ENCODE data around the gene GJB5. TPM values are rescaled to one million over a fixed set of nuclear protein-coding genes. Genes with fewer than 3 reads are reported as not detected.

Gene GJB5
- total RNA-seq, 4 donors from 2014 or later, result not detected

DNA sequence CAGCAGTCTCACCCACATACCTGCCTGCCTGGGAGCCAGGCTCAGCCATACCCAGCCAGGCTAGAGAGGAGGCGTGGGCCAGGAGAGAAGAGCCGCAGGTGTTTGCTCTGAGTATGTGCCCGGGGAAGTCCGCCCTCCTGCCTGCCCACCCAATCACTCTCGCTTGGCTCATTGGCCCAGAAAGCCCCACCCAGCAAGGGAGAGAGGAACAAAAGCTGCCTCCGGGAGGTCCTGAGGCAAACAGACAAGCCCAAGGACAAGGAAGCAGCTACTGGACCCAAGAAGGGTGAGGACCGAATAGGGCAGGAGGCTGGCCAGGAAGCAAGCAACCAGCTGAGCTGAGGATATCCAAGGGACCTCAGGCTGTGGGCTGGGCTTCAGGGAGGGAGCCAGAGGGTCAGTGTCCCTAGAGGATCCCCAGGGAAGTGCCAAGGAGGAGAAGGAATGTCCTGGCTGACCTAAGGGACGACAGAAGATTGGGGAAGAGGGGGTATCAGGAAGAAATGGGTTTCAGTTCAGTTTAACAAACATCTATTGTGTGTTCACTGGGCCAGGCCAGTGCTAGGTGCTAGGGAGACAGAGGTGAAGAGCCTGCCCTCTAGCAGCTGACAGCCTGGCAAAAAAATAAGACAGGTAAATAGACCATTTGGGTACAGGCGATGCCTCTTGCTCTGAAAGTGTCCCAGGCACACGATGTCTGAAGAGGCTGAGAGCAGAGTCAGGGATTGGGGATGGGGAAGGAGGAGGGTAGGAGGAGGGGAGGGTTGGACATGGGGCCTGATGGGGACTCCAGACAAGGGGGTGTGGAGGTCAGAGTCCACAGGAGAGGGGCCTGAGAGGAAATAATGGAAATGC, 4.9 kb downstream of the GJB5 start, which contains the start of gene GJB4:
Gene GJB4, plus strand, starts transcription at position 238 of the 855 bp plus-strand sequence. CDS start 1,515 bp downstream, outside the sequence.
- intact Hi-C loops (cut with DNase I), result no loop called here
- no peak for DNase-seq (ENCODE audit: extremely low spot score)
- peaks cover 0 to 6% (median 0%) of the 10 kb centered on the region in 4 donors for H3K9me3 ChIP-seq
- no peaks in the 10 kb centered on the region for H3K4me1 ChIP-seq
- 59% methylated on average over 10 of the region's 10 CpGs for WGBS
- no peak within 1 kb of the TSS for H3K4me3 ChIP-seq
- H3K27ac ChIP-seq (replicated peaks in 1 of 4), result no peak within 1 kb of the TSS
- TF ChIP-seq POLR2A (IDR thresholded peaks at IDR 0.05; ENCODE audit: low read depth), result no peak
- no peak for TF ChIP-seq CTCF (IDR thresholded peaks at IDR 0.05)
- no peak for TF ChIP-seq EP300 (IDR thresholded peaks at IDR 0.05)
- TF ChIP-seq POLR2AphosphoS5 (IDR thresholded peaks at IDR 0.05), result no peak
- H3K36me3 ChIP-seq, result no peaks in the 10 kb centered on the region
- H3K27me3 ChIP-seq, result peaks cover 0 to 54% (median 0%) of the 10 kb centered on the region in 4 donors

GRCh38 chr1:34761176-34761761, 6.4 kb downstream of the GJB5 start:
- WGBS, result 96% methylated on average over 31 of the region's 33 CpGs
- intact Hi-C loops (cut with DNase I), result no loop called here
- Histone ChIP-seq H3K27ac (replicated peaks in 1 of 4) (no peak overlapping the region), H3K36me3 (no peaks in the 10 kb centered on the region), H3K9me3 (peaks cover 0 to 6% (median 0%) of the 10 kb centered on the region in 4 donors), H3K4me1 (no peaks in the 10 kb centered on the region), H3K27me3 (peaks cover 0 to 43% (median 0%) of the 10 kb centered on the region in 4 donors), H3K4me3 (no peak overlapping the region)
- DNase-seq (ENCODE audit: extremely low spot score), result no peak
- TF ChIP-seq POLR2AphosphoS5 (IDR thresholded peaks at IDR 0.05) (no peak), EP300 (IDR thresholded peaks at IDR 0.05) (no peak), CTCF (IDR thresholded peaks at IDR 0.05) (no peak), POLR2A (IDR thresholded peaks at IDR 0.05; ENCODE audit: low read depth) (no peak)

- H3K27me3 ChIP-seq, result peaks cover 0 to 42% (median 0%) of the 10 kb centered on the region in 4 donors
Measured at GRCh38 chr1:34761776-34762307, 7.0 kb downstream of the GJB5 start.

More at GRCh38 chr1:34761776-34762307, 7.0 kb downstream of the GJB5 start:
- no peak for DNase-seq (ENCODE audit: extremely low spot score)
- intact Hi-C loops (cut with DNase I), result no loop called here
- Histone ChIP-seq H3K36me3 (no peaks in the 10 kb centered on the region), H3K9me3 (peaks cover 0 to 6% (median 0%) of the 10 kb centered on the region in 4 donors), H3K4me1 (no peaks in the 10 kb centered on the region), H3K4me3 (no peak overlapping the region), H3K27ac (replicated peaks in 1 of 4) (no peak overlapping the region)
- TF ChIP-seq CTCF (IDR thresholded peaks at IDR 0.05) (no peak), POLR2AphosphoS5 (IDR thresholded peaks at IDR 0.05) (no peak), POLR2A (IDR thresholded peaks at IDR 0.05; ENCODE audit: low read depth) (no peak), EP300 (IDR thresholded peaks at IDR 0.05) (no peak)
- WGBS, result 78% methylated on average over 5 of the region's 13 CpGs

Measured in esophagus muscularis mucosa (tissue), 4 donors.